K562 (cell line): ENCODE data around the gene CCDC106. TPM values are rescaled to one million over a fixed set of nuclear protein-coding genes. Genes with fewer than 3 reads are reported as not detected.
A peak's percentile ranks its signal among the peaks of the same experiment; 100 is the strongest.

Source experiments
- CLOCK ChIP-seq: fragments of 250-450 bp; sonication (Bioruptor Pico); IDR thresholded peaks from 2 replicates; pipeline ENCODE4 v1.4.0; 2020; ENCODE audit warnings: mild to moderate bottlenecking, moderate library complexity, borderline replicate concordance
- CTBP1 ChIP-seq: fragments of 450-650 bp; IDR thresholded peaks from 2 replicates; pipeline ENCODE4 v1.6.1; 2016; ENCODE audit warnings: borderline replicate concordance
- ETS1 ChIP-seq: conservative IDR thresholded peaks from 2 replicates; pipeline ENCODE4 v1.6.1; 2011; ENCODE audit warnings: low read depth, mild to moderate bottlenecking, low read length; ENCODE audit not compliant: control insufficient read depth
- FOXK2 ChIP-seq, 2 experiments: fragments of 450-650 bp; IDR thresholded peaks in 1 of 2; conservative IDR thresholded peaks in 1 of 2; 2 replicates each; pipeline ENCODE4 v1.6.1; 2016; ENCODE audit warnings: low read depth in 2 of 2, mild to moderate bottlenecking in 1 of 2
- POLR2A ChIP-seq: fragments of 450-650 bp; conservative IDR thresholded peaks from 2 replicates; pipeline ENCODE4 v1.6.1; 2016
- RBM14 ChIP-seq: fragments of 200-400 bp; formaldehyde crosslinking; IDR thresholded peaks from 2 replicates; pipeline ENCODE4 v1.6.1; 2018; ENCODE audit warnings: low read depth, mild to moderate bottlenecking, low read length, moderate library complexity, borderline replicate concordance; ENCODE audit not compliant: insufficient read depth
- TSHZ1 ChIP-seq: fragments of 250-450 bp; sonication (Bioruptor Pico); IDR thresholded peaks from 2 replicates; pipeline ENCODE4 v1.4.0; 2020; ENCODE audit warnings: mild to moderate bottlenecking, moderate library complexity
- ZBTB7A ChIP-seq: IDR thresholded peaks from 2 replicates; pipeline ENCODE4 v1.6.1; 2011; ENCODE audit warnings: low read depth, mild to moderate bottlenecking, low read length, moderate library complexity, borderline replicate concordance; ENCODE audit not compliant: control insufficient read depth
- ZNF436 ChIP-seq: fragments of 250-450, 450-650 bp; sonication (Bioruptor Pico); formaldehyde crosslinking; IDR thresholded peaks from 2 replicates; pipeline ENCODE4 v1.7.0; 2020; ENCODE audit warnings: mild to moderate bottlenecking
- ZNF707 ChIP-seq: fragments of 250-450 bp; sonication (Bioruptor Pico); conservative IDR thresholded peaks from 2 replicates; pipeline ENCODE4 v1.8.0; 2022; ENCODE audit warnings: inconsistent platforms, mild to moderate bottlenecking, moderate library complexity
- polyA plus RNA-seq, 8 experiments: library from polyadenylated mRNA; depleted of rRNA in 4 of 8; stranded (reverse) in 5 of 8; unstranded in 3 of 8; fragments of >200 nt; fragmentation: Nextera tagmentation in 2 of 8; fragmentation: Illumina TruSeq in 1 of 8; extraction: Ambion mirVana in 2 of 8; extraction: Trizol in 1 of 8; gene quantifications; 2 replicates each; pipeline versions ENCODE4 v1.2.1 to v1.2.3, GENCODE V29; 2011 to 2014; ENCODE audit warnings: inconsistent platforms in 1 of 8, missing spikeins in 1 of 8
- total RNA-seq, 7 experiments: library from RNA; depleted of rRNA in 6 of 7; stranded (reverse); fragments of >200 nt in 6 of 7; fragmentation: Illumina TruSeq in 2 of 7; extraction: Trizol in 2 of 7; gene quantifications; 2 replicates each; pipeline versions ENCODE4 v1.2.1 to v1.2.3, GENCODE V29; 2011 to 2021; ENCODE audit warnings: low replicate concordance in 1 of 7

The CCDC106 gene
- total and polyA plus RNA-seq, 9 of the 15 experiments (the other 6 are each of a cell fraction or from before 2014, with no cell fraction given): 0.10 to 27.5 (median 15.0) TPM; not detected in 1

GRCh38 chr19:55624109-55625003 lies 23.7 kb upstream of the CCDC106 start, which contains the start of gene ZNF784 (continued):
- TF ChIP-seq ZBTB7A (peak; percentile 26; the same call in 1 of the 2 replicates), ZNF707 (CRISPR knock-in tag) (no peak), POLR2A (peak; percentile 87), RBM14 (no peak), CLOCK (no peak), ZNF436 (no peak), TSHZ1 (CRISPR knock-in tag) (no peak), ETS1 (peak; percentile 60; the same call in 1 of the 2 replicates), CTBP1 (peak; percentile 33; the same call in 1 of the 2 replicates), FOXK2 (conservative IDR thresholded peaks at IDR 0.05 in 1 of 2, IDR thresholded peaks at IDR 0.05 in 1 of 2; ENCODE audit: low read depth in 2 of 2) (peak in 1 of 2 experiments; percentile 54; a peak in 1 of 4 replicates)
